Measurements from ENCODE around the gene LYZL6. TPM values are rescaled to one million over a fixed set of nuclear protein-coding genes. Genes with fewer than 3 reads are reported as not detected.

The LYZL6 gene
- total and polyA plus RNA-seq, 8 donors = not detected

- intact Hi-C loops (cut with DNase I) = no loop called here
- H3K27ac ChIP-seq = no peak overlapping the region
- no peaks in the 10 kb centered on the region for H3K4me1 ChIP-seq
- no peak for ATAC-seq
- H3K4me3 ChIP-seq = no peak overlapping the region
- no peak for DNase-seq
- TF ChIP-seq, protein P1, sequence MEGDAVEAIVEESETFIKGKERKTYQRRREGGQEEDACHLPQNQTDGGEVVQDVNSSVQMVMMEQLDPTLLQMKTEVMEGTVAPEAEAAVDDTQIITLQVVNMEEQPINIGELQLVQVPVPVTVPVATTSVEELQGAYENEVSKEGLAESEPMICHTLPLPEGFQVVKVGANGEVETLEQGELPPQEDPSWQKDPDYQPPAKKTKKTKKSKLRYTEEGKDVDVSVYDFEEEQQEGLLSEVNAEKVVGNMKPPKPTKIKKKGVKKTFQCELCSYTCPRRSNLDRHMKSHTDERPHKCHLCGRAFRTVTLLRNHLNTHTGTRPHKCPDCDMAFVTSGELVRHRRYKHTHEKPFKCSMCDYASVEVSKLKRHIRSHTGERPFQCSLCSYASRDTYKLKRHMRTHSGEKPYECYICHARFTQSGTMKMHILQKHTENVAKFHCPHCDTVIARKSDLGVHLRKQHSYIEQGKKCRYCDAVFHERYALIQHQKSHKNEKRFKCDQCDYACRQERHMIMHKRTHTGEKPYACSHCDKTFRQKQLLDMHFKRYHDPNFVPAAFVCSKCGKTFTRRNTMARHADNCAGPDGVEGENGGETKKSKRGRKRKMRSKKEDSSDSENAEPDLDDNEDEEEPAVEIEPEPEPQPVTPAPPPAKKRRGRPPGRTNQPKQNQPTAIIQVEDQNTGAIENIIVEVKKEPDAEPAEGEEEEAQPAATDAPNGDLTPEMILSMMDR (IDR thresholded peaks at IDR 0.05) = no peak
- no peak for FAIRE-seq
- 77 to 88% methylated on average over 5 of the region's 5 CpGs for WGBS, 2 donors
- no peaks in the 10 kb centered on the region for H3K27me3 ChIP-seq
- no peaks in the 10 kb centered on the region for H3K9me3 ChIP-seq
- H3K36me3 ChIP-seq = no peaks in the 10 kb centered on the region
These were observed 7.5 kb downstream of the LYZL6 start for GRCh38 chr17:35936063-35936462.

- H3K27ac ChIP-seq = no peak overlapping the region
- H3K27me3 ChIP-seq = no peaks in the 10 kb centered on the region
- TF ChIP-seq, protein P1 (IDR thresholded peaks at IDR 0.05) = no peak
- H3K4me3 ChIP-seq = no peak overlapping the region
- H3K36me3 ChIP-seq = no peaks in the 10 kb centered on the region
- FAIRE-seq = no peak
- peaks cover 0 to 4% (median 0%) of the 10 kb centered on the region in 3 donors for H3K4me1 ChIP-seq
- peak in 3 of 4 donors; percentile 12 to 48 (median 41) for ATAC-seq
- intact Hi-C loops (cut with DNase I) = no loop called here
- H3K9me3 ChIP-seq = no peaks in the 10 kb centered on the region
- DNase-seq = no peak
- 66% methylated on average over 10 of the region's 10 CpGs for WGBS, 2 donors
These were observed 8.8 kb downstream of the LYZL6 start for GRCh38 chr17:35934760-35935159.

DNA sequence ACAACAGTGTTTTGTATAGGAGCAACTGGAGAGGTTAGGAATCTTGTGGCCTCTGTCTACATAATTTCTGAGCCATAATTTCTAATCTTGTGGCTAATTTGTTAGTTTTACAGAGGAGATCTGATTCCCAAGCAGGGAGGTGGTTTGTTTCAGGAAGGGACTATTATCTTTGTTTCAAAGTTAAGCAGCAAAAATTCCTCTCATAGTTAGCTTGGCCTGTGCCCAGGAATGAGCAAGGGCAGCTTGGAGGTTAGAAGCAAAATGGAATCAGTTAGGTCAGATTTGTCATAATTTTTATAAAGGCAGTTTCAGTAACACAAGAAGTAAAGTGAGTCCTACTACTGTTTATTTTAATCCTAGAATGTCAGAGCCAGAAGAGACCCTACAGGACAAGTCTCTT lies 10.9 kb downstream of the LYZL6 start:
- no peak overlapping the region for H3K27ac ChIP-seq
- DNase-seq (no peak), FAIRE-seq (no peak), ATAC-seq (no peak)
- H3K9me3 ChIP-seq = no peaks in the 10 kb centered on the region
- H3K4me1 ChIP-seq = peaks cover 0 to 4% (median 0%) of the 10 kb centered on the region in 3 donors
- no peaks in the 10 kb centered on the region for H3K36me3 ChIP-seq
- intact Hi-C loops (cut with DNase I) = no loop called here
- no peaks in the 10 kb centered on the region for H3K27me3 ChIP-seq
- TF ChIP-seq, protein P1 (IDR thresholded peaks at IDR 0.05) = no peak
- H3K4me3 ChIP-seq = no peak overlapping the region

- DNase-seq (no peak), ATAC-seq (no peak), FAIRE-seq (no peak)
- TF ChIP-seq, protein P1 (IDR thresholded peaks at IDR 0.05) = no peak
- intact Hi-C loops (cut with DNase I) = no loop called here
- WGBS, 2 donors = 62 to 68% methylated on average over 6 of the region's 6 CpGs
- no peaks in the 10 kb centered on the region for H3K36me3 ChIP-seq
- H3K4me3 ChIP-seq = no peak overlapping the region
- no peaks in the 10 kb centered on the region for H3K9me3 ChIP-seq
- no peaks in the 10 kb centered on the region for H3K27me3 ChIP-seq
- peaks cover 0 to 4% (median 0%) of the 10 kb centered on the region in 3 donors for H3K4me1 ChIP-seq
- H3K27ac ChIP-seq = no peak overlapping the region
These were observed 11.6 kb downstream of the LYZL6 start for GRCh38 chr17:35931794-35932425.
